ENCODE measurements around the gene CYB5A. TPM values are rescaled to one million over a fixed set of nuclear protein-coding genes. Genes with fewer than 3 reads are reported as not detected.
"Not testable (repeated sequence)": the region's sequence is repeated elsewhere in the genome, so short reads cannot be mapped to it uniquely, and the experiment has no call there.

The CYB5A gene, protein sequence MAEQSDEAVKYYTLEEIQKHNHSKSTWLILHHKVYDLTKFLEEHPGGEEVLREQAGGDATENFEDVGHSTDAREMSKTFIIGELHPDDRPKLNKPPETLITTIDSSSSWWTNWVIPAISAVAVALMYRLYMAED
- total RNA-seq: 10 to 100 TPM; 53.1 to 61.4 TPM

DNA sequence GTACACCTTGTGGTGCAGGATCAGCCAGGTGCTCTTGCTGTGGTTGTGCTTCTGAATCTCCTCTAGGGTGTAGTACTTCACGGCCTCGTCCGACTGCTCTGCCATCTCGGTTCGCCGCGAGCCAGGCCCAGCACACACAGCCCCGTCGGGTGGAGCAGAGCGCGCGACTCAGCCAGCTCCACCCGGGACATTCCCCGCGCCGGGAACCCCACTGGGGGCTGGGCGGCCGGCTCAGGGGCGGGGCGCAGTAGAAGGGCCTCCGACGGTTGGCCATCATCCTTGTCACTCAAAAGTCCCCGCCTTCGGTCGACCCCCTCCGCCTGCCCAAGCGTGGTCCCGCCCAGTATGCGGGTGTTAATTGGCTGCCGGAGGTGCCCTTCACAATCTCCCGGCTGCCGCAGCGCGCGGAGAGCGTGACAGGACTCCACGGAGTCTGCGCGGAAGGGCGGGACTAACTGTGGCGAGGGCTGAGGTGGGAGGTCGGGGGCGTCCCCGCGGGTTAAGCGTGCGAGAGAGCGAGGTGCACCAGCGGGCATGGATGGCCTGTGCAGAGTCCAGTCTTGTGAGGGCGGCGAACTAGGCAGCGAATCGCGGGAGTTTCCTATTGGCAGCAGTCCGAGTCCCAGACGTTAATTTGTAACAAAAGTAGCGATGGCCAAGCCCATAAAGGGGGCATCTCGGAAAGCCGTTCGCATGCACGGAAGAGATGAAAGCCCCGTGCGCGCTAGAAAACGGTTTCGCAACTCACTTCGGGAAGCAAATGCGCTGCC is at the start of gene CYB5A:
Gene CYB5A, minus strand, starts transcription at position 193 of the 770 bp plus-strand sequence. Its CDS starts 88 bp downstream, at position 105.
- Mint-ChIP-seq H3K4me1 (peaks cover 6% of the 10 kb centered on the region), H3K27me3 (no peaks in the 10 kb centered on the region), H3K27ac (peak within 1 kb of the TSS; percentile 83), H3K4me3 (peak within 1 kb of the TSS; percentile 86), H3K9me3 (ENCODE audit: low read depth) (peaks cover 3% of the 10 kb centered on the region), H3K36me3 (ENCODE audit: low read depth) (peaks cover 2% of the 10 kb centered on the region)
- CTCF ChIA-PET: no interaction called here
- POLR2A ChIA-PET: interaction anchor here (0.6 kb wide), 1 partner anchor 107 kb away, joined by 5 read pairs; no protein-coding TSS in a partner anchor
- DNase-seq (peak; percentile 98), ATAC-seq (peak; percentile 99)
- intact Hi-C loops (cut with DNase I, micrococcal nuclease): loop anchor here (1.0 to 5.0 kb wide), 6 partner anchors 87 to 920 kb away; partner anchors contain the start of genes CNDP2 (in 2 of the 2), ZNF407 (in 2 of the 2), FBXO15 (in 1 of the 2) and TIMM21 (in 1 of the 2)

DNA sequence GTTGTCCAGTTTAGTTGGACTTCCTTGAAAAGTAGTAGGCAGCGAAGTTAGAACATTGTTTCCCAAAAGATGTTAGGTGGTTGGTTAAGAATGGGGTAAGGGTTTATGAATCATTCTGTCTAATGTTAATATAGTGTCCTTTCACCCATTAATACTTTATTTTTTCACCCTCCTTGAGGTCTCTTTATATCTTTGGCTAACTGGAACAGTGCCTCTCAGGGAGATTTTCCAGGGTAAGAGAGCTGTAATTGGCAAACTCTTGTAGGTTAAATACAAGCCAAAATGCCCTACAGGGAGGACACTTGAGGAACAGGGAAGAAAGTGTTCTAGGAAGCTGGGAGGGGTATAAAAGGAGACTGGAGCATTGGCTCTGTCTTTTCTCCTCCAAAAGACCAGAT is 46.1 kb upstream of the CYB5A start:
- ATAC-seq (no peak), DNase-seq (no peak)
- Mint-ChIP-seq H3K4me3 (no peak overlapping the region), H3K27me3 (peaks cover 9% of the 10 kb centered on the region), H3K4me1 (no peaks in the 10 kb centered on the region), H3K9me3 (ENCODE audit: low read depth) (peaks cover 1% of the 10 kb centered on the region), H3K27ac (no peak overlapping the region), H3K36me3 (ENCODE audit: low read depth) (no peaks in the 10 kb centered on the region)
- POLR2A ChIA-PET: no interaction called here
- CTCF ChIA-PET: interaction anchor here (0.6 to 1.5 kb wide), 3 partner anchors 8 to 133 kb away, joined by 3 to 7 read pairs (median 4); no protein-coding TSS in a partner anchor
- intact Hi-C loops (cut with DNase I, micrococcal nuclease): no loop called here

DNA sequence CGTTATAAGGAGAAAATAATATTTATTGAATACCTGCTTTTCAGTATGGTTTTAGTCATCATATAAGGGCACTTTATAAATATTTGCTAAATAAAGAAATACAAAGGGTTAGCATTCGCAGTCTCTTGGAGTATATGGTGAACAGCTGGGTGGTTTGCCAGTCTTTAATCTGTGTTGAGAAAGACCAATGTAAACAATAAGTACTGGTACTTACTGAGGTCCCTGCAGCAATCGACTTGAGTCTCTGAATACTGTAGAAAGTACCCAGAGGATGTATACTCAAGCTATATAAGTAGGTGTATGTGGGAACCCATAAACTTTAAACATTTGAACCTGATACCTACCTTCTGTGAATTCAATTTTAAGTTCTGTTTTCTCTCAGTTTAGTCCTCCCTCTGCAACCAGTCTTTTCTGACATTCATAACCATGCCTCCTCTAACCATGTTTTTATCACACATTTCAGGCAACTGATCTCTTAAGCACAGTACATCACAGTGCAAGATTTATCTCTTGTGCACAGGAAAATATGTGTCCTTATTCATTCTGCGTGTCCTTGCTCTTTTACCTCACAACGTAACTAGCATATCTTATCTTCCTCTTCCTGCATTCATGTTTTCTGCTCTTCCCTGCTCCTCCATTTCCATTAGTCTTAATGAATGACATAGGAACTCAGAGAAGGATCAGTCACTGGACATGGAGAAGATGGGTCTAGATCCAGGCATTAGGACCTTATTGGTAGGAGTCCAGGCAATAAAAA is 45.6 kb upstream of the CYB5A start:
- ChIA-PET CTCF (interaction anchor here (0.6 to 1.4 kb wide), 2 partner anchors 16 to 132 kb away, joined by 3 to 7 read pairs; no protein-coding TSS in a partner anchor), POLR2A (no interaction called here)
- no peaks in the 10 kb centered on the region for H3K4me1 Mint-ChIP-seq
- H3K27me3 Mint-ChIP-seq: peaks cover 9% of the 10 kb centered on the region
- no peak for DNase-seq
- intact Hi-C loops (cut with DNase I, micrococcal nuclease): no loop called here
- H3K27ac Mint-ChIP-seq: no peak overlapping the region
- H3K36me3 Mint-ChIP-seq (ENCODE audit: low read depth): no peaks in the 10 kb centered on the region
- no peak for ATAC-seq
- no peak overlapping the region for H3K4me3 Mint-ChIP-seq
- H3K9me3 Mint-ChIP-seq (ENCODE audit: low read depth): peaks cover 1% of the 10 kb centered on the region

DNA sequence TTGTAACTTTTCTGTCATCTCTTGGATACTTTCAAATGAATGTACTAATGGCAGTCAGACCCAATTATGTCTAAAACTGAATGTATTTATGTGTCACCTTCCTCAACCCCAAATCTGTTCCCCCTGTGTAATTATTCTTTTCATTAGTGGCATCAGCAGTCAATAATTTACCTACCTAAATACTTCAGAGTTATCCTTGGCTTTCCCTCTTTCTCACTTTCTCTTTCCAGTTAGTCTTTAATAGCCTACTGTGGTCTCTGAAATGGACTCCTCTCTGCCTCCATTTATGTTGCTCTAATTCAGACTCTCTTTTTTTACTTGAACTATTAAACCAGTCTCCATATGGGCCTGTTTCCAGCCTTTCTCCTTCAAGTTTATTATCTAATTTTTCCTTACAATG is 44.9 kb upstream of the CYB5A start:
- intact Hi-C loops (cut with DNase I, micrococcal nuclease): no loop called here
- Mint-ChIP-seq H3K27ac (no peak overlapping the region), H3K36me3 (ENCODE audit: low read depth) (no peaks in the 10 kb centered on the region), H3K4me1 (no peaks in the 10 kb centered on the region), H3K27me3 (peaks cover 9% of the 10 kb centered on the region), H3K4me3 (no peak overlapping the region), H3K9me3 (ENCODE audit: low read depth) (peaks cover 1% of the 10 kb centered on the region)
- POLR2A ChIA-PET: no interaction called here
- DNase-seq (no peak), ATAC-seq (no peak)
- CTCF ChIA-PET: no interaction called here

DNA sequence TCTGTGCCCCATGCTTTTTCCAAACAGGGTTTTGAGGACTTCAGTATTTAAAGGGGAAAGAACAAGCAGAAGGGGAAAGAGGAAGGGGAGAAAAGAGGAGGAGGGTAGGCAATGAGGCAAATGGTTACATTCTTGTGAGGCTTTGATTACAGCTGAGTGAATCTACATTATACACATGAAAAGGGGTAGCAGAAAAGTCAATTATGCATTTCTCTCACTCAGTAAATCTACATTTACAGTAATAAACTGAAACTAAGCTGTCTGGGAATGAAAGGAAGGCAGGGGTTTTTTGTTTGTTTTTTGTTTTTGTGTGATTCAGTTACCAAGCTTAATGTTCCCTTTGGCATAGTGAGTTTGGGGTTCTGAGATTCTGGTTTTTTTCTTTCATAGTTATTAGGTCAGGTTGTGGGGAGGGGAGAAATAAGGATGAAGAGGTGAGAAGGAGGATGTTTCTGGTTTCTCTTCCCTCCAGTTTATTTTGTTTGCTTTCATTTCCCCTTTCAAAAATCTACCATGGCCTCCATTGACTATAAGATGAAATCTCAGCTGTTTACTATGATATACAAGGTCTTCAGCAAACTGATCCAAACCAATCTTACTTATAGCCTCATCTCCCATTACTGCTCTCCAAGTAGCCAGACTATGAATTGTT is 42.6 kb upstream of the CYB5A start:
- Mint-ChIP-seq H3K4me1 (no peaks in the 10 kb centered on the region), H3K36me3 (ENCODE audit: low read depth) (no peaks in the 10 kb centered on the region), H3K27me3 (peaks cover 8% of the 10 kb centered on the region), H3K9me3 (ENCODE audit: low read depth) (peaks cover 1% of the 10 kb centered on the region), H3K4me3 (no peak overlapping the region), H3K27ac (no peak overlapping the region)
- CTCF ChIA-PET: interaction anchor here (1.2 kb wide), 1 partner anchor 137 kb away, joined by 4 read pairs; no protein-coding TSS in a partner anchor
- ATAC-seq (no peak), DNase-seq (no peak)
- POLR2A ChIA-PET: no interaction called here
- intact Hi-C loops (cut with DNase I, micrococcal nuclease): no loop called here

DNA sequence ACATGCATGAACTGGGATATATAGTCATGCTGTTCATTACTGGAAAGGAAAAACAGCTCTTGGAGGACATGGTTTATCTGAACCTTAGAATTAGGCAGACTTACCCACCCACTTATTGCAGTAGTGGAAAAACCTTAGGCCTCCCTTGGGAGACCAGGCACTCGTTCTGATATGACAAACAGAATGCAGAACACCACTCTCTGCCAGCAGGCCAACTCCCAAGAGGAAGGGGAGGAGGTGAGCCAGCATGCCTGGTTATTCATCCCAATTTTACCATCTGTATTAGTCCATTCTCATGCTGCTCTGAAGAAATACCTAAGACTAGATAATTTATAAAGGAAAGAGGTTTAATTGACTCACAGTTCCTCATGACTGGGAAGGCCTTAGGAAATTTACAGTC is 41.3 kb upstream of the CYB5A start:
- Mint-ChIP-seq H3K36me3 (ENCODE audit: low read depth) (no peaks in the 10 kb centered on the region), H3K4me1 (no peaks in the 10 kb centered on the region), H3K9me3 (ENCODE audit: low read depth) (peaks cover 1% of the 10 kb centered on the region), H3K27ac (no peak overlapping the region), H3K27me3 (peaks cover 6% of the 10 kb centered on the region), H3K4me3 (no peak overlapping the region)
- no peak for ATAC-seq
- no peak for DNase-seq
- ChIA-PET CTCF (no interaction called here), POLR2A (no interaction called here)
- intact Hi-C loops (cut with DNase I, micrococcal nuclease): no loop called here

DNA sequence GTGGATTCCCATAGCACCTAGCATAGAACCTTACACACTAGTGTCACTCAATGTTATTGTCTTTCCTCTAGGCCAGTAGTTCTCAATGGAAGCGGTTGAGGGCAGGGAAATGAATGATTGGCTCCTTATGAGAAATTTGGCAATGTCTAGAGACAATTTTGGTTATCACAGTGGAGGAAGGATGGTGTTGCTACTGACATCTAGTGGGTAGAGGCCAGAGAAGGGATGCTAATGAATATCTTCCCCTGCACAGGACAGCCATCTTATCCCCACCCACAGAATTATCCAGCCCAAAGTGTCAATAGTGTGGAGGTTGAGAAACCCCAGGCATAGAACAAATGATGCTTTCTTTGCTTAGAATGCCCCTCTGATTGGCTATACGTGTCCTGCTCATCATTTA is 39.6 kb upstream of the CYB5A start:
- Mint-ChIP-seq H3K4me1 (no peaks in the 10 kb centered on the region), H3K4me3 (no peak overlapping the region), H3K36me3 (ENCODE audit: low read depth) (no peaks in the 10 kb centered on the region), H3K27ac (no peak overlapping the region), H3K27me3 (peaks cover 4% of the 10 kb centered on the region), H3K9me3 (ENCODE audit: low read depth) (peaks cover 1% of the 10 kb centered on the region)
- intact Hi-C loops (cut with DNase I, micrococcal nuclease): no loop called here
- DNase-seq (no peak), ATAC-seq (peak; percentile 36)
- ChIA-PET CTCF (no interaction called here), POLR2A (no interaction called here)

DNA sequence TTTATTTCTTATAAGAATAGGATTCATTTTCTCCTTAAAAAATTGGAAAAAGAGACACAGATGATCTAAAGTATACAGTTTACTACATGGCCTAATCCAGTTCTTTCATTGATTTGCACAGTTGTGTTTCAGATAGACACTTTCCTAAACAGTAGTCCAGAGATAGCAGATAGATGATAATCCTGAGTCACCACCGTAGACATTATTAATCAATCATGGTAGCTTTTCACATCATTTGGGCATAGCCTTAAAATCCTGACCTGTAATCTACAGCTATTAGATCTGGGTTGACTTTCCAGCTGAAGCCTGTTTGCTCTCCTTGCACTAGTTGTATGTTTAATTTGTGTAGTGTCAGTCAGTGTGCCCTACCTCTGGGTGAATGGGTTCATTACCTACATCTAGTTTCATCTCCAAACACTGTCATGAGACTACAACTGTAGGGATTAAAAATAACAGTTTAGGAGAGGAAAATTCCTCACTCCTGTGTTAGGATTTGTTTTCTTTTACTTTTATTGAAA is 38.0 kb upstream of the CYB5A start:
- Mint-ChIP-seq H3K4me3 (no peak overlapping the region), H3K27me3 (peaks cover 4% of the 10 kb centered on the region), H3K36me3 (ENCODE audit: low read depth) (no peaks in the 10 kb centered on the region), H3K9me3 (ENCODE audit: low read depth) (peaks cover 1% of the 10 kb centered on the region), H3K27ac (no peak overlapping the region), H3K4me1 (no peaks in the 10 kb centered on the region)
- ATAC-seq (no peak), DNase-seq (no peak)
- ChIA-PET CTCF (interaction anchor here (1.4 kb wide), 1 partner anchor 9 kb away, joined by 4 read pairs; no protein-coding TSS in a partner anchor), POLR2A (no interaction called here)
- intact Hi-C loops (cut with DNase I, micrococcal nuclease): no loop called here

DNA sequence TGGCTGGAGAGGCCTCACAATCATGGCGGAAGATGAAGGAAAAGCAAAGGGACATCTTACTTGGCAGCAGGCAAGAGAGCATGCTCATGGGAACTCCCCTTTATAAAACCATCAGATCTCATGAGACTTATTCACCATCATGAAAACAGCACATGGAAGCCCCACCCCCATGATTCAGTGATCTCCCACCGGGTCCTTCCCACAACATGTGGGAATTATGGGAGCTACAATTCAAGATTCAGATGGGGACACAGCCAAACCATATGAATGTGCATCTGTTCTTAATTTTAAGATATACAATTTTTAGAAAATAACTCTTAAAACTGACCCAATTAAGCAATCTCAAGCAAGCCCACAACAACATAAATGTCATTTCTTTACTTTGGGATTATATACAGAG is 36.4 kb upstream of the CYB5A start:
- DNase-seq (no peak), ATAC-seq (no peak)
- CTCF ChIA-PET: no interaction called here
- no peaks in the 10 kb centered on the region for H3K36me3 Mint-ChIP-seq (ENCODE audit: low read depth)
- POLR2A ChIA-PET: no interaction called here
- no peak overlapping the region for H3K4me3 Mint-ChIP-seq
- no peak overlapping the region for H3K27ac Mint-ChIP-seq
- H3K27me3 Mint-ChIP-seq: peaks cover 4% of the 10 kb centered on the region
- no peaks in the 10 kb centered on the region for H3K9me3 Mint-ChIP-seq (ENCODE audit: low read depth)
- intact Hi-C loops (cut with DNase I, micrococcal nuclease): no loop called here
- H3K4me1 Mint-ChIP-seq: no peaks in the 10 kb centered on the region

DNA sequence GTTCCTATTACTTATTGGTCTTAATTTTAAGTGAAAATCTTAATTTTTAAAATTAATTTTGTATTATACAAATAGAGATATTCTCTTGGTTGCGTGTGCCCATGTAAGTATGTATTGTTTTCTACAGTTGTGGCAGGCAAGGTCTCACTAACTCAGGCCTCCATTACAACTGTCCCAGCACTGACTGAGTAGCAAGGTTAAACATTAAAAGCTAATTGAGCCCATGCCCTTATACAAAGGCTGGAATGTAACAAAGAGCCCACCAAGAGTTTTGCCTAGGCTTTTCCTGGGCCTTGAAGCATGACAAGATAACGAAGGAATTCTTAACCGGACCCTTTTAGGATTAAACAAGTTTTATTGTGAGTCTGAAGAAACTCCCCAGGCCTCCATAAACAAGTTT is 35.0 kb upstream of the CYB5A start:
- POLR2A ChIA-PET; DNase-seq; H3K4me1 Mint-ChIP-seq; intact Hi-C loops (cut with DNase I, micrococcal nuclease); H3K27ac Mint-ChIP-seq; H3K4me3 Mint-ChIP-seq; ATAC-seq; H3K27me3 Mint-ChIP-seq; H3K9me3 Mint-ChIP-seq (ENCODE audit: low read depth); H3K36me3 Mint-ChIP-seq (ENCODE audit: low read depth): not testable (repeated sequence)
- CTCF ChIA-PET: interaction anchor here (1.0 to 1.4 kb wide), 2 partner anchors 15 kb away, joined by 3 to 6 read pairs; no protein-coding TSS in a partner anchor

DNA sequence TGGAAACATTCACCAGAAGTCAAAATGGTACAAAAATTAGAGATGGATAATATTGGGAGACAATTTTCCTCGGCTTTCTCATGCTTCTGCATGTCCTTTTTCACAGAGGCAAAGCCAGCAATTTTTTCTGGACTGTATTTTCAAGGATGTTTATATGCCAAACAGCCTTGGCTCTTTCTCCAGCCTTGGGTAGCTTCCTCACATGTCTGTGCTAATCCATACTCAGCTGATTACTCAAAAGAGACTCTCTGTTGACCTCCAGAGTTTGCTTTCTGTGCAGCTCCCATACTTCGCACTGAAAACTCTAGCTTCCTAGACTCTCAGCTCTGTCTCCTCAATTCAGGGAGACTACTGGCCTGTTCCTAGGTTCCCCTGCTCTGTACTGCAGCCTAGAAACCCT is 34.5 kb upstream of the CYB5A start:
- Mint-ChIP-seq H3K4me3 (no peak overlapping the region), H3K27me3 (peaks cover 4% of the 10 kb centered on the region), H3K9me3 (ENCODE audit: low read depth) (no peaks in the 10 kb centered on the region), H3K36me3 (ENCODE audit: low read depth) (no peaks in the 10 kb centered on the region), H3K4me1 (no peaks in the 10 kb centered on the region), H3K27ac (no peak overlapping the region)
- ChIA-PET CTCF (interaction anchor here (1.0 to 1.4 kb wide), 2 partner anchors 15 to 16 kb away, joined by 3 to 6 read pairs; no protein-coding TSS in a partner anchor), POLR2A (no interaction called here)
- intact Hi-C loops (cut with DNase I, micrococcal nuclease): no loop called here
- no peak for ATAC-seq
- no peak for DNase-seq

Data from activated CD4-positive, alpha-beta T cell treated with anti-CD3 and anti-CD28 coated beads for 36 hours (primary cell).